Esophagus mucosa (tissue), 1 donor: ENCODE measurements around the gene FXR2. TPM values are rescaled to one million over a fixed set of nuclear protein-coding genes. Genes with fewer than 3 reads are reported as not detected.
A peak's percentile ranks its signal among the peaks of the same experiment; 100 is the strongest.

ENCODE experiments used
- ATAC-seq: fragments of 200-7000 bp; cut with Tn5 transposase; one replicate; pipeline ENCODE4 v1.9.1; 2020
- total RNA-seq: library from RNA; stranded (reverse); gene quantifications from one replicate; pipeline ENCODE4 v1.2.4, GENCODE V29; 2023
- donor health status: DM: yes; HTN: yes; CAD: no.

Gene FXR2
- total RNA-seq, 1 donor from 2014 or later = 17.0 TPM

DNA sequence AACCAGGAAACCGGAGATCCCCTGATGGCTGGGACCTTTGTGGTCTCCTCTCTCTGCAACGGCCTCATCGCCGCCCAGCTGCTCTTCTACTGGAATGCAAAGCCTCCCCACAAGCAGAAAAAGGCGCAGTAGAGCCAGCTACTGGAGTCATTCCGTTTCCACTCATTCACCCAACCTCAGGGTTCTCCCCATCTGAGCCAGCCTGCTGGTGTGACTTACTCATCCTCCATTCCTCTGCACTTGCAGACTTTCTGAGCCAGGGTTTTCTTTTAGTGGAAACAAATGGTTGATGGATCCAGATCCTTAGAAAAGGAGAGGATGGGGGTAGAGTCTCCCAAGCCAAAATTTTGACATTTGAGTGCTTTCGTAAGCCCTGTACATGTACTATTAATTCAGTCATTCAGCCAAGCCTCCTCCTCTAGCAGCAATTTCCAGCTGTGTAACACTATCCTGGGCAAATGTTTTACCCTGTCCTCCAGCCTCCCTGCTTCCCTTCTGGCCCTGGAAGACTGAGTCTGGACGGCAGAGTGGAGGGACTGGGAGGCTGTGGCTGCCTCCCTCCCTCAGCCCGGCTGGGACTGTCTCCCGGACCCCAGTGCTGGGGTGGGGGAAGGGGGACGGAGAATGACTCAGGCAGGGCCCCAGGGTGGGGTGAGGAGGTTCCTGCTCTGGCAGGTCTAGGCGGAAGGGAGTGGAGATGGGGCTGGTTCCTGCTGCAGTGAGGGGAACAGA lies 27.1 kb downstream of the FXR2 start:
- ATAC-seq = peak; percentile 44

GRCh38 chr17:7586673-7587419 lies 27.9 kb downstream of the FXR2 start:
- peak; percentile 4 for ATAC-seq

DNA sequence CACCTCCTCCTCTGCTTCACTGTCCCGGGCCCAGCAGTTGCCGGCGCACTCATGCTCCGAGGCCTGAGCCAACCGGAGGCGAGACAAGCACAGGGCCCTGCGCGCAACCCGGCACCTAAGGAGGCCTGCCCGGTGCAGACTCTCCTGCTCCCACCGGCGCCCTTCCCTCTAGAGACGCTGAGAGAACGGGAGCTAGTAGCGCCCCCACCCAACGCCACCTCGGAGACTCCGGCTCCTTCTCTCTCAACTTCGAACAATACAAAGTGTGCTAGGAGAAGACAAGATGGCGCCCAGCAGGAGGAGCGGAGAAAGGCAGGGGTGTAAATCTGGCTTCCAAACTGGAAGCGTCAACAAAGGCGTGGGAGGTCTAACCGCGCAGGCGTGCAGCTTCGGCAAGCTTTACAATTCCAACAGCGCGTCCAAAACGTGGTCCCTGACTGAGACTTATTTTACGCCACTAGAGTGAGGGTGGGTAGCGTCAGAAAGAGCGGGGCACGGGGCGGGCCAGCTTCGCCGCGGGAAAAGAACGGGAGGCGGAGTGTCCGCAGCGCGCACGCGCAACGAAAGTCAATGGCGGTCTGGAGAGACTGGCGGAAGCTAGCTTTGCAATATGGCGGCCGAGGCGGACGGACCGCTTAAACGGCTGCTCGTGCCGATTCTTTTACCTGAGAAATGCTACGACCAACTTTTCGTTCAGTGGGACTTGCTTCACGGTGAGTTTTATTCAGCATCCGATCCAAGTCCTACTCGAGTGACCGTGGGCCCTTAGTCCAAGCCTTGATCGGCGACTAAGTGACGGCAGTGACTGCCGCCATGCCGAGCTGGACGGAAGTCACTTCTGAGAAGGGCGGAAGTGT lies 31.2 kb downstream of the FXR2 start, which contains the start of gene MPDU1:
TSS of gene MPDU1 (plus strand) at position 600 of the 857 bp plus-strand sequence. CDS start at position 611, 11 bp downstream.
- peak; percentile 52 for ATAC-seq

GRCh38 chr17:7582396-7583252 lies 32.1 kb downstream of the FXR2 start:
- no peak for ATAC-seq

DNA sequence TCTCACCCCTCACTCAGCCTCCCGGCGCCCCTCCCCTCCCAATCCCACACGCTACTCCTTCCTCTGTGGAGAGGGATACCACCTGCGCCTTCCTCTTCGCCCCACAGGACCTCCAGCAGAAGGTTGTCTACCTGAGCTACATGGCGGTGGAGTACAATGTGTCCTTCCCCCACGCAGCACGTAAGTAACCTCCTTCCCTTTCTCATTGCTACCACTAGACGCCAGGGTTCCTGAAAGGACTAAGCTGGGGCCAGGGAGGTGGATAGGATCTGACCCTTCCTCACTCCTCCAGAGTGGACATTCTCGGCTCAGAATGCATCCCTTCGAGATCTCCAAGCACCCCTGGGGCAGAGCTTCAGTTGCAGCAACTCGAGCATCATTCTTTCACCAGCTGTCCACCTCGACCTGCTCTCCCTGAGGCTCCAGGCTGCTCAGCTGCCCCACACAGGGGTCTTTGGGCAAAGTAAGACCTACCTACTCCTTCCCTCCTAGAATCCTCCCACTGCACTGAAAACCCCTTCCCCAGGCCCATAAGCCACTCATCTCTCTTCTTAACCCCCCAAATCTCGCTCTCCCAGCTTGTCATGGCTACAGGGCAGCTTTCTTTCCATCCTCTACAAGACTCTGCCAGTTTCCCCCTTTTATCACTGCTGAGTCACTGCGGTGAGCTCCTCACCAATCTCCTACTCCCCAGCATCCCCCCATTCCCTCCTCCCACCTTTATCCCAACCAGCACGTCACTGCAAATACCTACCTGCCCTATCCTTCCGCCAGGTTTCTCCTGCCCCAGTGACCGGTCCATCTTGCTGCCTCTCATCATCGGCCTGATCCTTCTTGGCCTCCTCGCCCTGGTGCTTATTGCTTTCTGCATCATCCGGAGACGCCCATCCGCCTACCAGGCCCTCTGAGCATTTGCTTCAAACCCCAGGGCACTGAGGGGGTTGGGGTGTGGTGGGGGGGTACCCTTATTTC lies 33.8 kb downstream of the FXR2 start:
- no peak for ATAC-seq

GRCh38 chr17:7579834-7580603 lies 34.7 kb downstream of the FXR2 start:
- ATAC-seq = no peak

DNA sequence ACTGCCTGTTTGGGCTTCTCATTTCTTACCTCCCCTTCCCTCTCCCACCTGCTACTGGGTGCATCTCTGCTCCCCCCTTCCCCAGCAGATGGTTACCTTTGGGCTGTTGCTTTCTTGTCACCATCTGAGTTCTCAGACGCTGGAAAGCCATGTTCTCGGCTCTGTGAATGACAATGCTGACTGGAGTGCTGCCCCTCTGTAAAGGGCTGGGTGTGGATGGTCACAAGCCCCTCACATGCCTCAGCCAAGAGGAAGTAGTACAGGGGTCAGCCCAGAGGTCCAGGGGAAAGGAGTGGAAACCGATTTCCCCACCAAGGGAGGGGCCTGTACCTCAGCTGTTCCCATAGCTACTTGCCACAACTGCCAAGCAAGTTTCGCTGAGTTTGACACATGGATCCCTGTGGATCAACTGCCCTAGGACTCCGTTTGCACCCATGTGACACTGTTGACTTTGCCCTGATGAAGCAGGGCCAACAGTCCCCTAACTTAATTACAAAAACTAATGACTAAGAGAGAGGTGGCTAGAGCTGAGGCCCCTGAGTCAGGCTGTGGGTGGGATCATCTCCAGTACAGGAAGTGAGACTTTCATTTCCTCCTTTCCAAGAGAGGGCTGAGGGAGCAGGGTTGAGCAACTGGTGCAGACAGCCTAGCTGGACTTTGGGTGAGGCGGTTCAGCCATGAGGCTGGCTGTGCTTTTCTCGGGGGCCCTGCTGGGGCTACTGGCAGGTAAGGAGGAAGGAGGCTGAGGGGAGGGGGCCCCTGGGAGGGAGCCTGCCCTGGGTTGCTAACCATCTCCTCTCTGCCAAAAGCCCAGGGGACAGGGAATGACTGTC lies 35.5 kb downstream of the FXR2 start, which contains the start of gene CD68:
TSS of gene CD68 (plus strand) at position 638 of the 833 bp plus-strand sequence. CDS start at position 678, 40 bp downstream.
- peak; percentile 76 for ATAC-seq

DNA sequence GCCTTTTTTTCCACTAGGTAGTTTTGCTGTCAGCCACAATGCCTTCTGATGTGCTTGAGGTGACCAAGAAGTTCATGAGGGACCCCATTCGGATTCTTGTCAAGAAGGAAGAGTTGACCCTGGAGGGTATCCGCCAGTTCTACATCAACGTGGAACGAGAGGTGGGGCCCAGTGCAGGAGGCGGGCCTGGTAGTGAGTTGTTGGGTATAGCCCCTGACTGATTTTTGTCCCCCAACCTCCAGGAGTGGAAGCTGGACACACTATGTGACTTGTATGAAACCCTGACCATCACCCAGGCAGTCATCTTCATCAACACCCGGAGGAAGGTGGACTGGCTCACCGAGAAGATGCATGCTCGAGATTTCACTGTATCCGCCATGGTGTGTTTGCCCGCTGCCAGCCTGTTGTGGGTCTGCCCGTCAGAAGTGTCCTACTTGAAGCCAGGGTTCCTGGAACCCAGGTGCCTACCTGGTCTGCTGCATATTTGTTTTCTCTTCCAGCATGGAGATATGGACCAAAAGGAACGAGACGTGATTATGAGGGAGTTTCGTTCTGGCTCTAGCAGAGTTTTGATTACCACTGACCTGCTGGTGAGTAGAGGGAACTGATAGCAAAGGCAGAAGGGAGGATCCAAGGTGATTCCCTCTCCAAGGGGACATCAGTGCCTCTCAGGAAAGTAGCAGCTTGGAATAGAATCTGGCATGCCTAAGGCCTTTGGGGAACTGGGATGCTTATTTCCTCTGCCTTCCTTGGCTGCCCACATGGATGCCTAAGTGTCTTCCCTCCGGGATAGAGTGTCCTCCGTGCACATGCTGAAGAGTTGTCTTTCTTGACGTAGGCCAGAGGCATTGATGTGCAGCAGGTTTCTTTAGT lies 37.1 kb downstream of the FXR2 start:
- ATAC-seq = no peak

- no peak for ATAC-seq
Measured at GRCh38 chr17:7576432-7576937, 38.2 kb downstream of the FXR2 start.

- no peak for ATAC-seq
Measured at GRCh38 chr17:7575959-7576358, 38.7 kb downstream of the FXR2 start.

- no peak for ATAC-seq
Measured at GRCh38 chr17:7575481-7575883, 39.2 kb downstream of the FXR2 start.

GRCh38 chr17:7574176-7574953 lies 40.3 kb downstream of the FXR2 start:
- no peak for ATAC-seq

- ATAC-seq = peak; percentile 65
Measured at GRCh38 chr17:7573324-7574080, 41.2 kb downstream of the FXR2 start.

GRCh38 chr17:7572588-7573323 lies 41.9 kb downstream of the FXR2 start:
- peak; percentile 91 for ATAC-seq

DNA sequence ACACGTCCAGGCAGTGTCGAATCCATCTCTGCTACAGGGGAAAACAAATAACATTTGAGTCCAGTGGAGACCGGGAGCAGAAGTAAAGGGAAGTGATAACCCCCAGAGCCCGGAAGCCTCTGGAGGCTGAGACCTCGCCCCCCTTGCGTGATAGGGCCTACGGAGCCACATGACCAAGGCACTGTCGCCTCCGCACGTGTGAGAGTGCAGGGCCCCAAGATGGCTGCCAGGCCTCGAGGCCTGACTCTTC lies 42.4 kb downstream of the FXR2 start:
- no peak for ATAC-seq

- no peak for ATAC-seq
Measured at GRCh38 chr17:7570351-7570750, 44.3 kb downstream of the FXR2 start.
